GM19025 (cell line): ENCODE data around the gene ZNF80.
A peak's percentile ranks its signal among the peaks of the same experiment; 100 is the strongest.
"Not testable (repeated sequence)": the region's sequence is repeated elsewhere in the genome, so short reads cannot be mapped to it uniquely, and the experiment has no call there.

ENCODE experiments used
- ATAC-seq: cut with Tn5 transposase; IDR thresholded peaks from one replicate; pipeline ENCODE4 v1.9.1; 2021; ENCODE audit warnings: mild to moderate bottlenecking, low read depth, moderate library complexity; ENCODE audit not compliant: unreplicated experiment

ZNF80 gene

DNA sequence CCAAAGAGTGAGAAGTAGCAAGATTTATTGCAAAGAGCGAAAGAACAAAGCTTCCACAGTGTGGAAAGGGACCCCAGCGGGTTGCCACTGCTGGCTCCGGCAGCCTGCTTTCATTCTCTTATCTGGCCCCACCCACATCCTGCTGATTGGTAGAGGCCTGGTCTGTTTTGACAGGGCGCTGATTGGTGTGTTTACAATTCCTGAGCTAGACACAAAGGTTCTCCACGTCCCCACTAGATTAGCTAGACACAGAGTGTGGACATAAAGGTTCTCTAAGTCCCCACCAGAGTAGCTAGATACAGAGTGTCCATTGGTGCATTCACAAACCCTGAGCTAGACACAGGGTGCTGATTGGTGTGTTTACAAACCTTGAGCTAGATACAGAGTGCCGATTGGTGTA, at the start of gene ZNF80:
TSS of gene ZNF80 (minus strand) at position 101 of the 400 bp plus-strand sequence. CDS start 504 bp downstream, outside the sequence.
- ATAC-seq, result not testable (repeated sequence)

DNA sequence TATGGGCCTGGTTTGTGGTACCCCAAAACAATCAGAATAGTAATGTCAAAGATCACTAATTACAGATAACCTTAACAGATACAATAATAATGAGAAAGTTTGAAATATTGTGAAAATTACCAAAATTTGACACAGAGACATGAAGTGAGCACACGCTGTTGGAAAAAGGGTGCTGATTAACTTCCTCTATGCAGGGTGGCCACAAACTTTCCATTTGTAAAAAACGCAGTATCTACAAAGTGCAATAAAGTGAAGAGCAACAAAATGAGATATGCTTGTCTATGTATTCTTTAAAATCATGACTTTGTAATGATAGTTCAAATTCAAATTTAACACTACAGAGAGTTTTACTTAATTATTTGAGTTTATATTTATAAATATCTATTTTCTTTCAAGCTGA, 48.9 kb upstream of the ZNF80 start:
- ATAC-seq, result no peak

DNA sequence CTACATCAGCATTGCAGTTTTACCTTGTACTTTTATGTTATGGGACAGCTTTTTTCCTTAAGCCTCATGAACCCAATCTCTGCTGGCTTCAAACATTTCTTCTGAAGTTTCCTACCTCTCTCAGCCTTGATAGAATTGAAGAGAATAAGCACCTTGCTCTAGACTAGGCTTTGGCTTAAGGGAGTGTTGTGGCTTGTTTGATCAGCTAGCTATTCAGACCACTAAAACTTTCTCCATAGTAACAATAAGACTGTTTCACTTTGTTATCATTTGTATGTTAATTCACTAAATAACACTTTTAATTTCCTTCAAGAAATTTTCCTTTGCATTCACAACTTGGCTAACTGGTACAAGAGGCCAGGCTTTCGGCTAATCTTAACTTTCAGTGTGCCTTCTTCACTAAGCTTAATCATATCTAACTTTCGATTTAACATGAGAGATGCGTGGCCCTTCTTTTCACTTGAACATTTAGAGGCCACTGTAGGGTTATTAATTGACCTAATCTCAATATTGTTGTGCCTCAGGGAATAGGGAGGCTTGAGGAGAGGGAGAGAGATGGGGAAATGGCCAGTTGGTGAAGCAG, 48.4 kb upstream of the ZNF80 start:
- no peak for ATAC-seq

DNA sequence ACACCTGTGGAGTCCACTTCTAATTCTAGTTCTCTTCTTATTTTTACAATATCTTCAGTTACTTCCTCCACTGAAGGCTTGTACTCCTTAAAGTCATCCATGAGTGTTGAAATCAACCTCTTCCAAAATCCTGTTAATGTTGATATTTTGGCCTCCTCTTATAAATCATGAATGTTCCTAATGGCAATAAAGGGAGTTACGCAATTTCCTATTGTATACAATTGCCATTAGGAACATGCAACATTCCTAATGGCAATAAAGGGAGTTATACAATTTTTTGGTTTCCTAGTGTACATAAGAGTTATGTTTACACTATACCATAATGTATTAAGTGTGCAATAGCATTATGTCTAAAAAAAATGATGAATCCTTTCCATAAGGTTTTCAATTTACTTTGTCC, 47.3 kb upstream of the ZNF80 start:
- ATAC-seq, result no peak

DNA sequence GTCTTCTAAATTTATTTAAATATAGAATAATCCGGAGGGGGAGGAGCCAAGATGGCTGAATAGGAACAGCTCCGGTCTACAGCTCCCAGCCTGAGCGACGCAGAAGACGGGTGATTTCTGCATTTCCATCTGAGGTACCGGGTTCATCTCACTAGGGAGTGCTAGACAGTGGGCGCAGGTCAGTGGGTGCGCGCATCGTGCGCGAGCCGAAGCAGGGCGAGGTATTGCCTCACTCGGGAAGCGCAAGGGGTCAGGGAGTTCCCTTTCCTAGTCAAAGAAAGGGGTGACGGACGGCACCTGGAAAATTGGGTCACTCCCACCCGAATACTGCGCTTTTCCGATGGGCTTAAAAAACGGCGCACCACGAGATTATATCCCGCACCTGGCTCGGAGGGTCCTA, 39.5 kb upstream of the ZNF80 start:
- not testable (repeated sequence) for ATAC-seq

DNA sequence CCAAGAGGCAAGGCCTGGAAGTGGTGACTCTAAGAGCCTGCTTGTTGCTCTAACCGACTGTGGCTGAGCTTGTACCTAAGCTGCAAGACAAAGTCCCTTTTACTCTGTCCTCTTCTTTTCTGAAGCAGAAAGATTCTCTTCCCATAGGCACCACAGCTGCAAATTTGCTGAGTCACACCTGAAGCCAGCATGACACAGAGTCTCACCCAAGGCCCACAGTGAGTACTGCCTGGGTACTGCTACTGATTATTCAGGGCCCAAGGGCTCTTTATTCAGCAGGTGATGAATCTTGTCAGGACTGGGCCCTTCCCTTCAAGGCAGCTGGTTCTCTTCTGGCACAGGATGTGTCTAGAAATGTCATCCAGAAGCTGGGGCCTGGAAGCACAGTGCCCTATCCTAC, 37.6 kb upstream of the ZNF80 start:
- no peak for ATAC-seq

DNA sequence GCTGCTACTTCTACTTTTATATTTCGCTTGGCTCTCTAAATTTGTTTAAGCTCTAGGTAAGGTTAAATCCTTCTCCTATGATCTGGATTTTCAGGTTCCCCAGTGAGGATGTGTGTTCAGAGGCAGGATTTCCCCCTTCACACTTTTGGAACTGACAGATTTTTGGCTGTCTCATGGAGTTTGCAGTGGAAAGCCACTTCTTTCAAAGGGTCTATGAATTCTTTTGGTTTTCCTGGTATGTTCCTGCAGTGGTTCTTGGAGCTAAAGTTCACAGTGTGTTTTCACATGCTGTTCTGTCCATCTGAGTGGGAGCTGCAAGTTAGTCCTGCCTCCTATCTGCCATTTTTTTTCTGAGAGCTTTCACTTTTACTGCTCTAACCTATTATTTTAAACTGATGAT, 34.9 kb upstream of the ZNF80 start:
- ATAC-seq, result no peak

DNA sequence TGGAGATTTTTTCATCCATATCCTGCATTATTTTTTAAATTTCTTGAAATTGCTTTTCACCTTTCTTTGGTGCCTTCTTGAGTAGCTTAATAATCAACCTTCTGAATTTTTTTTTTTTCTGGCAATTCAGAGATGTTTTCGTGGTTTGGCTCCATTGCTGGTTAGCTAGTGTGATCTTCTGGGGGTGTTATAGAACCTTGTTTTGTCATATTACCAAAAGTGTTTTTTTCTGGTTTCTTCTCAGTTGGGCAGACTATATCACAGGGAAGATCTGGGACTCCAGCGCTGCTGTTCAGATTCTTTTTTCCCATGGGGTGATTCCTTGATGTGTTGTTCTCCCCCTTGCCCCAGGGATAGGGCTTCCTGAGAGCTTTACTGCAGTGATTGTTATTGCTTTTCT, 32.6 kb upstream of the ZNF80 start:
- no peak for ATAC-seq

DNA sequence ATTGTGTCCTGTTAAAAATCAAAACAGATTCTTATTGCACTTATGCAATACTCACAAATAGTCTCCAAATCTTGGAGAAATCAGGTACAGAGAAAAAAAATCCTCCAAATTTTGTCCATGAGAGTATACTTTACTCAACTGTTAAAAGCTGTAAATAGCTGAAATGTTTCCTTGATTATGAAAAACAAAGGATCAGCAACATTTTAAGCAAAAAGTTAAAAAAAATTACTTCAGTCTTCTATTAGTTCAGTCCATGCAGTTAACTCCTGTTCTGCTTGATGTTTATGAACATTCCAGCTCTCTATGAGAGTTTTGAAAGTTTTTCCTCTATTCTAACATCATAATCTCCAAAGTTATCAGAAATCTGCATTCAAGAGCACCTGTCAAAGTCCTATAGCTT, 22.8 kb upstream of the ZNF80 start:
- ATAC-seq, result no peak

DNA sequence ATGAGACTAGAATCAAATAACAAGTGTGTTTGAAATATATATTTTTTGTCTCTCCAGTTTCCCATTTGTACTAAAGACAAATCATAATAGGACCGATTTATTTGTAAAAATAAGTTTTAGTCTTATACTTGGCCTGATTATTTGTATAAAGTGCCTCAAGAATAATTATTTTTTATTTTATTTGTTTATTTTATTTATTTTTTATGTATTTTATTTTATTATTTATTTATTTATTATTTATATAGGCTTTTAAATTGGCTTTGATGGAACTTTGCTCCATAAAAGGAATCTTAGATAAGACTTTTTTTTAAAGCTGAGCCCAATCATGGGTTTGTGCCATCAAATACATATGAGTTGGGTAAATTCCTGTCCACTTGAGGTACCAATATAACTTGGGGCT, 22.2 kb upstream of the ZNF80 start:
- no peak for ATAC-seq

DNA sequence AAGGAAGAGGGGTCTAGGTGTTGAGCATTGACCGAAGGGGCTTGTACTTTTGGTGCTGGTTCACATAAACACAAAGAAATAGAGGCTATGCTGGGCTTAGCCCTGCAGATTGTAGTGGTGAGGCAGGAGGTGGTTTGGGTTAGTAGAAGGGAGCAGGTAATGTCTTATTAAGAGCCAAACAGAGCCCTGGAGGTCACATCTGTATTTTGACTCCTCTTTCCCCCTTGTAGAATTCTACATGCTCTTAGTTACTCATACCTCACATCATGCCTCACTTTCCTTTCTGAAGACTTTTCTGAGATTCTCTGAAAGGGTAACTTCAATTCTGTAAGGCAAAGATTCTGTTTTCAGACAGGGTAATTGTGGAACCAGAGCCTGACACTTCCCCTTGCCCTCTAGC, 16.1 kb upstream of the ZNF80 start:
- ATAC-seq, result no peak

DNA sequence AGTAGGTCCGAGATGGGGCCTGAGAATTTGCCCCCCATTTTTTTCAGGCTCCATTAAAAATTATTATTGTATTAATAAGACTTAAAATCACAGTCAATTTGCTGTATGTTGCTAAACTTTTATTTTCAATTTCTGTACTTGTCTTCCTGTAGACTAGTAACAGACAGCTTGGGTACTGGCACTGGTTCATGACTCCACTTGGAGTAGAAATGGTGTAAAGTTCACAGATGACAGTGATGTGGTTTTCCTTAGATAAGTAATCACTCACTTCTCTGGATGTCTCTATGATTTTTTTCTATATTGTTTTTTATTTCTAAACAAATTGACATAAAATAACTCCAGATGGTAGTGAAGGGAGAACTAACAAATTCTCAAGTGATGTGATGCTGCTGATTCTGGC, 15.6 kb upstream of the ZNF80 start:
- ATAC-seq, result no peak

DNA sequence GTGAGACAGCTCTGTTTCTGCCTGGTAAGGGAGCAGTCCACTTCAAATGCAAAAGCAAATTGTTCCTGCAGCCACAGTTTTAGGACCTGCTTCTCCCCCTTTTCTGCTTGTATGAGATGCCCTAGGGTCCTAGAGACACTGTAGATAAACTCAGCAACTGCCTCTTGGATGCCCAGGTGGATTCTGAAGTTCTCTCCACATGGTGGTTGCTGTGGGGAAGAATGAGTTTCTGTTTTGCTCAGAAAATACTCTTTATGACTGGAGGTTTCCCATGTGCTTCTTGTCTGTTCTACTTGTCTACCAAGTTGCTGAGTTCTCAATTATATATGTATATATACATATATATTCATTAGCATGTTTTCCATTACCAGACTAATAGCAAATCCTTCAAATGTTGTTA, 5.6 kb upstream of the ZNF80 start:
- peak; percentile 83 for ATAC-seq

DNA sequence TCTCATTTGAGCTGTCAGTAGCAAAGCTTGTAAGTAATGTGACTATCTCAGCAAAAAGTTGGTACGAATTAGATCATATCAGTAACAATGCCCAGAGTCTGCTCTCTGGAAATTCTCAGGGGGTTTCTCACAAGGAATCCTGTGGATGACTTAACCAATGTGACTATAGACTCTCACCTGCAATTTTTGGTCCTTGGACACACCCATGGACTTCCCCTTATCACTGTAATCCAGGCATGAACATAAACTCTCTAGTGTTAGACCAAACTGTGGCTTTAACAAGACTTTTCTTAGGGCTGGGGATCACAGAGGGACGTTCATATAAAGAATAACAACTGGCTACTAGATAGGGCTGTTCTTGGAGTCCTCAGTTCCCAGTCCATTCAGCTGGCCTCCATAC, 3.9 kb upstream of the ZNF80 start:
- ATAC-seq, result no peak

DNA sequence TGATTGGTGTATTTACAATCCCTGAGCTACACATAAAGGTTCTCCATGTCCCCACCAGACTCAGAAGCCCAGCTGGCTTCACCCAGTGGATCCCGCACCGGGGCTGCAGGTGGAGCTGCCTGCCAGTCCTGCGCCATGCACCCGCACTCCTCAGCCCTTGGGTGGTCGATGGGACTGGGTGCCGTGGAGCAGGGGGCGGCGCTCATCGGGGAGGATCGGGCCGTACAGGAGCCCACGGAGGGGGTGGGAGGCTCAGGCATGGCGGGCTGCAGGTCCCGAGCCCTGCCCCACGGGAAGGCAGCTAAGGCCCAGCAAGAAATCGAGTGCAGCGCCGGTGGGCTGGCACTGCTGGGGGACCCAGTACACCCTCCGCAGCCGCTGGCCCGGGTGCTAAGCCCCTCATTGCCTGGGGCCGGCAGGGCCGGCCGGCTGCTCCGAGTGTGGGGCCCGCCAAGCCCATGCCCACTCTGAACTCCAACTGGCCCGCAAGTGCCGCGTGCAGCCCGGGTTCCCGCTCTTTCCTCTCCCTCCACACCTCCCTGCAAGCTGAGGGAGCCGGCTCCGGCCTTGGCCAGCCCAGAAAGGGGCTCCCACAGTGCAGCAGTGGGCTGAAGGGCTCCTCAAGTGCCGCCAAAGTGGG, 888 bp upstream of the ZNF80 start:
- not testable (repeated sequence) for ATAC-seq

DNA sequence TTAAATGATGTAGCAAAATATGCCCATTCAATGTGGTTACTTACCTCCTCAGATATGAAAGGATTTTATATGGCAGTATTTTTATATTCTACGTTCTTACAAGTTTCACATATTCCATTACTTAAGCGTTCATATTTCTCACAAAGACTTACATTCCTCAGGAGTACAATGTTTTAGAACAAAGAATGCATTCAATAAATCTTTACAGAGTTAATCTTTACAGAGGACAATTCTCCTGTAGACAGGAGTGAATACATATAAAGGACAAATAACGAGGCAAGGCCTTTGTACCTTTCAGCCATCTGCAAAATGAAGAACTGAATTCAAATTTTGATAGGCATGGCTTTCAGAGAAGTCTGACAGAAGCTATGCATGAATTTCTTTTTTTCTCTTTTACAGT, 1.9 kb downstream of the ZNF80 start:
- no peak for ATAC-seq

DNA sequence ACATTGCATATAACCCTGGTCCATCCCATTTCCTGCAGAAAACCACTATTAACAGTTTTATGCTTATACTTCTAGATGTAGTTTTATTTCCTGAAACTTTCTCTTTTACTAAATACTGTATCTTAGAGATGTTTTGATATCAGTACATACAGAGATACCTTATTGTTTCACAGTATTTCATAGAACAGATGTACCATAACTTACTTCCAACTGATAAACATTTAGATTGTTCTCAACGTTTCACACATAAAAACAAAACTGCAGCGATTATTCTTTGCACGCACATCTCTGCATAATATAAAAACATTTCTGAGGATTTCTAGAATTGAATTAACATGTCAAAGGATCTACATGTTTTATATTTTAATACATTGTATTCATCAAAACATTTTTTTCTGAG, 2.6 kb downstream of the ZNF80 start:
- ATAC-seq, result no peak

DNA sequence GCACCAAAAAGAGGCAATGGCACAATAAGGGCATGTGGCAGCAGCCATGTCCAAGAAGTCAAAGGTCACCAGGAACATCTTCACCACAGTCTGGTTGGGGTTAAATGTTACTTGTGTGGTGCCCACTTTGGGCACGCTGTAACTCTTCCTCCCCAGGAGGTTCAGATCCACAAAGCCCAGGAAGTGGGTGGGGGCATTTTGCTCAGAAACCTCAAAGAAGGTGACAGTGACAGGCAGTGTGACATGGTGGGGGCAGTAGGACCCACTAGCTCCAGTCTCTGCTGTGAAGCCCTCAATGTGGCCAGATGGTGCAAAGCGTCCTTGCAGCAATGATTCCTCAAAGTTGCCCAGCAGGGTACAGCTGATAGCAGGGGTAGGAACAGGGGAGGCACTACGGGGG, 5.8 kb downstream of the ZNF80 start:
- ATAC-seq, result no peak

DNA sequence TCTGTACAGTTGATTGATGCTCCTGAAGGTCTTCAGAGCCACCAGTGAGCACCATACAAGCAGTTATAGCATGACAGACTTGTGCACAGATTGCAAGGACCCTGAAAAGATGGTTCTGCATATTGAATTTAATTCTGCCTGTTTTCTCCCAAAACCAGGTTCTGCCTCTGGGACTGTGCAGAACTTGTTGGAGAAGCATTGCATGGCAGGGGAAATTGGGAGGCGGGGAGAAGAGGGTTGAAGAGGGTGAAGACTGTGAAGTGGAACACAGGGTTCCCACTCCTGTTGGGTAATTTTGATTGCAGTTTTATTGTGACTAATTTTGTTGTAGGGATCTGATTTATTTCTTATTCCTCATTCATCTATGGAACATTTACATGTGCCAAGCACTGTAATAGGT, 10.3 kb downstream of the ZNF80 start:
- ATAC-seq, result no peak

DNA sequence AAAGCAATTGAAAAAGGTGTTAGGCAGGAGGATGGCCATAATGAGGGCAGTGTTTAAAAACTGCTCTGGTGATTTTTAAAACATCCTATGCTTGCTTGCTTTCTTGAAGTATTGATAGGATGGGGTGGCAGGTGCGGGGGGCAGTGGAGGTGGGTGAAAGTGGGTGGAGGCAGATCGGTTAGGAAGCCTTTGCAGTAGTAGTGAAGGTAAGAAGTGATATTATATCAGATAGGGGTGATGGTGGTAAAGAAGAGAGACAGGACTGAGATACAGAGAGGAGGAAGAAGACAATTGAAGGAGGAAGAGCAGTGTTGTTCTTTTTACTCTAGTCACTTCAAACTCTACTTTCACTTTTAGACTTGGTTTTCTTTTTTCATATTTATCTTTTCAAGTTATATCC, 11.1 kb downstream of the ZNF80 start:
- no peak for ATAC-seq

DNA sequence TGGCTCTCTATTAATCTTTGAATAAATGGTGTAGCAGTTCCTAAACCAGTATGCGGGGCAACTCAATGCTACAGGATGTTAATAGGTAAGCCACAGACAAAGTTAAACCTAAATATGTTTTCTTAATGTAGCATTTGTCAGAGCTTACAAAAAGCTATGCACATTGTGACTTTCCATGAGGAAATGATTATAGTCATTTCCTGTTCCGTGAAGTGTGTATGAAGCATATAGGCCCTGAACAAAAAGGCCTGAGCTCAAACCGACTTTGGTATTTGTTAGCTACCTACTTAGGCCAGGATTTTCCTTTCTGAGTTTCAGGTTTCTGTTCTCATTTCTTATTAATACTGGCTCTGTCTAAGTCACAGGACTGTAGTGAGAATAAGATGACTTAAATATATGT, 14.2 kb downstream of the ZNF80 start:
- peak; percentile 87 for ATAC-seq

DNA sequence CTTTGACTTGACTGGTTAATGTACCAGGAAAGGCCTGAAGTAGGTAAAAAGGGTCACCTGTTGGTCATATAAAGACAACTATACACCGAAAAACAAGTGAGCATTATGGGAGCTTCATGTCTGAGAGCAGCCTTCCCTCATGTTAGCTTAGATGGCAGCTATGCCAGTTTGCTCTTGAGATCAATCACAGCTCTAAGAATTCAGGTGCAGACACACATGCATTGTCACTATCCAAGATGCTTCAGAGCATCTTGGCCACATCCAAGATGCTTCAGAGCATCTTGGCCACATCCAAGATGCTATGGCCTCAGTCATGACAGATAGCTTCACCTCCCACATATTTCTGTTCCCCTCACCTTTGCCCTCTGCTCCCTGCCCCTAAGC, 15.5 kb downstream of the ZNF80 start:
- ATAC-seq, result no peak
